PFSK-1 (cell line): ENCODE measurements around the gene KSR1.

Experiments used
- FOXP2 ChIP-seq: optimal IDR thresholded peaks from 2 replicates; pipeline ENCODE3; 2011; ENCODE audit warnings: borderline replicate concordance, control low read depth, inconsistent platforms; ENCODE audit not compliant: insufficient read depth; ENCODE audit errors: extremely low read length, extremely low read depth
- POLR2AphosphoS5 ChIP-seq: IDR thresholded peaks from 2 replicates; pipeline ENCODE4 v1.6.1; 2012; ENCODE audit warnings: low read depth, mild to moderate bottlenecking, control low read depth, low read length, moderate library complexity
- SIN3A ChIP-seq: IDR thresholded peaks from 2 replicates; pipeline ENCODE4 v1.6.1; 2012; ENCODE audit warnings: mild to moderate bottlenecking, low read length, moderate library complexity, borderline replicate concordance; ENCODE audit not compliant: insufficient read depth
- TAF1 ChIP-seq: IDR thresholded peaks from 2 replicates; pipeline ENCODE4 v1.6.1; 2012; ENCODE audit warnings: low read length, control low read depth, borderline replicate concordance; ENCODE audit not compliant: insufficient read depth
- TF ChIP-seq, protein P1 (sequence below), 2 experiments: IDR thresholded peaks; 2 replicates each; pipeline versions ENCODE4 v1.6.1 to v1.8.0; 2011 to 2012; ENCODE audit warnings: low read depth in 2 of 2, low read length in 2 of 2, control low read depth in 1 of 2, inconsistent platforms in 1 of 2, mild to moderate bottlenecking in 1 of 2, moderate library complexity in 1 of 2; ENCODE audit not compliant: insufficient read depth in 1 of 2

KSR1 gene

GRCh38 chr17:27630607-27631410 lies 174.6 kb downstream of the KSR1 start, which contains the start of gene LGALS9:
Gene LGALS9, plus strand, starts transcription at chr17:27631188. Its CDS starts 78 bp downstream, at chr17:27631266.
- TF ChIP-seq SIN3A: no peak
- TF ChIP-seq, protein P1, sequence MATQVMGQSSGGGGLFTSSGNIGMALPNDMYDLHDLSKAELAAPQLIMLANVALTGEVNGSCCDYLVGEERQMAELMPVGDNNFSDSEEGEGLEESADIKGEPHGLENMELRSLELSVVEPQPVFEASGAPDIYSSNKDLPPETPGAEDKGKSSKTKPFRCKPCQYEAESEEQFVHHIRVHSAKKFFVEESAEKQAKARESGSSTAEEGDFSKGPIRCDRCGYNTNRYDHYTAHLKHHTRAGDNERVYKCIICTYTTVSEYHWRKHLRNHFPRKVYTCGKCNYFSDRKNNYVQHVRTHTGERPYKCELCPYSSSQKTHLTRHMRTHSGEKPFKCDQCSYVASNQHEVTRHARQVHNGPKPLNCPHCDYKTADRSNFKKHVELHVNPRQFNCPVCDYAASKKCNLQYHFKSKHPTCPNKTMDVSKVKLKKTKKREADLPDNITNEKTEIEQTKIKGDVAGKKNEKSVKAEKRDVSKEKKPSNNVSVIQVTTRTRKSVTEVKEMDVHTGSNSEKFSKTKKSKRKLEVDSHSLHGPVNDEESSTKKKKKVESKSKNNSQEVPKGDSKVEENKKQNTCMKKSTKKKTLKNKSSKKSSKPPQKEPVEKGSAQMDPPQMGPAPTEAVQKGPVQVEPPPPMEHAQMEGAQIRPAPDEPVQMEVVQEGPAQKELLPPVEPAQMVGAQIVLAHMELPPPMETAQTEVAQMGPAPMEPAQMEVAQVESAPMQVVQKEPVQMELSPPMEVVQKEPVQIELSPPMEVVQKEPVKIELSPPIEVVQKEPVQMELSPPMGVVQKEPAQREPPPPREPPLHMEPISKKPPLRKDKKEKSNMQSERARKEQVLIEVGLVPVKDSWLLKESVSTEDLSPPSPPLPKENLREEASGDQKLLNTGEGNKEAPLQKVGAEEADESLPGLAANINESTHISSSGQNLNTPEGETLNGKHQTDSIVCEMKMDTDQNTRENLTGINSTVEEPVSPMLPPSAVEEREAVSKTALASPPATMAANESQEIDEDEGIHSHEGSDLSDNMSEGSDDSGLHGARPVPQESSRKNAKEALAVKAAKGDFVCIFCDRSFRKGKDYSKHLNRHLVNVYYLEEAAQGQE (IDR thresholded peaks at IDR 0.05; ENCODE audit: insufficient read depth in 1 of 2, low read depth in 2 of 2, low read length in 2 of 2): no peak
- TF ChIP-seq POLR2AphosphoS5: no peak
- TF ChIP-seq TAF1: no peak
- no peak for TF ChIP-seq FOXP2

DNA sequence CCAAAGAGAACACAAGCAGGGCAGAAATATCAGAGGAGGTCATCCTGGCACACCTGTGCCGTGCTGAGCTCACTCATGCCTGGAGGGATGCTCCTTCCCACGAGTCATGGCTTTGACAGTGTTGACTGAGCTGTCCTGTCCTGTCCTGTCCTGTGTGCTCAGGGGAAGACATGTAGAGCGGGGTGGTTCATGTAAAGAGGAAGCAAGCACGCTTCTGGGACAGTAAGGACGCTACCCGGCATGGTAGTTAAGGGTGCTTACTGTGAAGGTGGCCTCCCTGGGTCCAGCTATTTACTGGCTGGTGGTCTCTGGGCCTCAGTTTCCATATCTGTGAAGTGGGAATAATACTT lies 175.1 kb downstream of the KSR1 start:
- TF ChIP-seq FOXP2 (no peak), SIN3A (no peak), POLR2AphosphoS5 (no peak), TAF1 (no peak)
- TF ChIP-seq, protein P1 (IDR thresholded peaks at IDR 0.05; ENCODE audit: insufficient read depth in 1 of 2, low read depth in 2 of 2, low read length in 2 of 2): no peak

DNA sequence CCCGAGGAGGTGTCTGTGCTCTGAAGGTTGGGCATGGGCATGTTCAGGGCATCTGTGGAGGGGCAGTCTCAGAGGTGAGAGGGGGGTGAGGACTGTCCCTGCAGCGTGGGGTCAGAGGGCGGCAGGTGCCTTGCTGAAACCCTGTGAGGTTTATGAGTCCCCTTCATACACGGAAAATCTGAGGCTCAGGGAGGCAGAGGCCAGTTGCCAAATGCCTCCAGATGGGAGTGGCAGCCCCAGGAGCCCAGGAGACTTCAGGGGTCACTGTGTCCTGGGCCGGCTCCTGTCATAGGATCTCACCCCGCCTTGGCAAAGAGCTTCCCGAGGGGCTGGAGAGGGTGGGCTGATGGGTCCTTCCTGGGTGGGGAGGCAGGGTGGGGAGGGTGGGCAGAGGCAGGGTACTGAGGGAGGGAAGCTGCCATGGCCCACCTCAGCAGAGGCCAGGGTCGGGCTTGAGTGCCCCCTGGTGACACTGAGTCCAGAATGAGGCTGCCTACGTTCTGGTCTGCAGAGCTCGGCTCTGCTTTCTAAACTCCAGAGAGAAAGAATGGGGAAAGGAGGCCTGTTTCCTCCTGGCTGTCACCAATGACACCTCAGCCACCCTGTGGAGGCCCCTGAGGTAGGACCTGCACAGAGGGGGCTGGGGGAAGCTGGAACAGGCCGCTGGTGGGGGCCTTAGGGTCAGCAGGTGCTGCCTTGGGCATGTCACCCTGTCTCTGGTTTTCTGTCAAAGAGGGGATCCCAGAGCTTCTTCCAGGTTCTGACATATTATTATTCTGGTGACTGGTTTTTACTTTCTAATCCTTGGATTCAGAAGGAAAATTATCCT lies 175.9 kb downstream of the KSR1 start:
- no peak for TF ChIP-seq TAF1
- TF ChIP-seq SIN3A: no peak
- no peak for TF ChIP-seq FOXP2
- no peak for TF ChIP-seq POLR2AphosphoS5
- TF ChIP-seq, protein P1 (IDR thresholded peaks at IDR 0.05; ENCODE audit: insufficient read depth in 1 of 2, low read depth in 2 of 2, low read length in 2 of 2): no peak

GRCh38 chr17:27633312-27634025 lies 177.2 kb downstream of the KSR1 start:
- no peak for TF ChIP-seq TAF1
- TF ChIP-seq FOXP2: no peak
- TF ChIP-seq, protein P1 (IDR thresholded peaks at IDR 0.05; ENCODE audit: insufficient read depth in 1 of 2, low read depth in 2 of 2, low read length in 2 of 2): no peak
- TF ChIP-seq POLR2AphosphoS5: no peak
- TF ChIP-seq SIN3A: no peak
